Esophagus squamous epithelium (tissue), 5 donors: ENCODE data around the gene PRR3. TPM values are rescaled to one million over a fixed set of nuclear protein-coding genes. Genes with fewer than 3 reads are reported as not detected.

Source experiments
- DNase-seq: peaks from one replicate; lab custom pipeline; 2025; lab: John Stamatoyannopoulos, UW
- H3K27ac ChIP-seq, 4 donors: fragments of 200-600 bp; sonication (generic); one replicate each; pipeline ENCODE4 v1.5.1; 2016 to 2019; ENCODE audit warnings: mild to moderate bottlenecking in 1 of 4
- H3K27me3 ChIP-seq, 4 donors: fragments of 200-600 bp; sonication (generic); 1 replicate in 3 of 4; 2 replicates in 1 of 4; pipeline versions ENCODE4 v1.5.1 to v1.6.0; 2017 to 2021; ENCODE audit warnings: antibody characterized with exemption in 1 of 4
- H3K36me3 ChIP-seq, 3 donors: fragments of 200-600 bp; sonication (generic); one replicate each; pipeline ENCODE4 v1.5.1; 2016 to 2019
- H3K4me1 ChIP-seq, 3 donors: fragments of 200-600 bp; sonication (generic); one replicate each; pipeline ENCODE4 v1.5.1; 2017 to 2019
- H3K4me3 ChIP-seq, 4 donors: fragments of 200-600 bp; sonication (generic); 1 replicate in 3 of 4; 2 replicates in 1 of 4; pipeline ENCODE4 v1.5.1; 2016 to 2019; ENCODE audit warnings: mild to moderate bottlenecking in 2 of 4, moderate library complexity in 1 of 4
- H3K9me3 ChIP-seq, 3 donors: fragments of 200-600 bp; sonication (generic); one replicate each; pipeline ENCODE4 v1.5.1; 2016 to 2019
- CTCF ChIP-seq, 6 experiments: fragments of 450-650 bp in 4 of 6; fragments of 200-600 bp in 2 of 6; sonication (generic) in 2 of 6; IDR thresholded peaks; one replicate each; pipeline ENCODE4 v1.5.1; 2016 to 2019; ENCODE audit warnings: antibody characterized with exemption in 6 of 6, mild to moderate bottlenecking in 4 of 6, moderate library complexity in 4 of 6
- POLR2A ChIP-seq, 4 donors: fragments of 450-650 bp; IDR thresholded peaks; one replicate each; pipeline ENCODE4 v1.6.1; 2017; ENCODE audit warnings: antibody characterized with exemption in 4 of 4, mild to moderate bottlenecking in 4 of 4, moderate library complexity in 3 of 4
- WGBS, 2 donors: methylation state at CpG; one replicate each; pipeline ENCODE4 v1.1.5; 2018; 5-methylcytosine and 5-hydroxymethylcytosine counted together
- intact Hi-C: fragments of 100-400 bp; cut with DNase I; formaldehyde crosslinking; loops from one replicate; pipeline ENCODE4 v1.15.0; 2022
- total RNA-seq, 4 donors: library from RNA; depleted of rRNA; stranded (reverse); fragments of >200 nt; gene quantifications; one replicate each; pipeline ENCODE4 v1.1.0, GENCODE V29; 2016
- donor health status: DM: yes; HTN: yes; CAD: no.

The PRR3 gene, protein sequence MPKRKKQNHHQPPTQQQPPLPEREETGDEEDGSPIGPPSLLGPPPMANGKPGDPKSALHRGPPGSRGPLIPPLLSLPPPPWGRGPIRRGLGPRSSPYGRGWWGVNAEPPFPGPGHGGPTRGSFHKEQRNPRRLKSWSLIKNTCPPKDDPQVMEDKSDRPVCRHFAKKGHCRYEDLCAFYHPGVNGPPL
- 10 to 100 TPM in 1 of 4 donors, 1 to 10 TPM in 3; 3.2 to 11.6 (median 5.8) TPM for total RNA-seq

- Histone ChIP-seq H3K27ac (peak within 1 kb of the TSS; percentile 96 to 100 (median 99)), H3K27me3 (no peaks in the 10 kb centered on the region), H3K36me3 (peaks cover 11 to 36% (median 14%) of the 10 kb centered on the region in 3 donors), H3K9me3 (no peaks in the 10 kb centered on the region), H3K4me3 (peak within 1 kb of the TSS; percentile 54 to 100 (median 92)), H3K4me1 (peaks cover 7 to 33% (median 20%) of the 10 kb centered on the region in 3 donors)
- WGBS, 2 donors: 0 to 1% methylated on average over 23 to 31 of the region's 42 CpGs
- intact Hi-C loops: no loop called here
- DNase-seq: peak; percentile 78
- peak in 2 of 4 donors; percentile 37 to 45 for TF ChIP-seq POLR2A (IDR thresholded peaks at IDR 0.05)
- TF ChIP-seq CTCF (IDR thresholded peaks at IDR 0.05): no peak
These were observed at the start of gene PRR3 for GRCh38 chr6:30556906-30557682. PRR3 (plus strand) TSS chr6:30557295; CDS start chr6:30557345, 50 bp downstream.

GRCh38 chr6:30507849-30508827 is 49.0 kb upstream of the PRR3 start:
- Histone ChIP-seq H3K4me1 (peaks cover 0 to 20% (median 3%) of the 10 kb centered on the region in 3 donors), H3K36me3 (no peaks in the 10 kb centered on the region), H3K9me3 (no peaks in the 10 kb centered on the region), H3K27me3 (no peaks in the 10 kb centered on the region), H3K4me3 (no peak overlapping the region), H3K27ac (peak overlapping the region in 3 of 4 donors; percentile 13 to 68 (median 44))
- intact Hi-C loops: no loop called here
- no peak for TF ChIP-seq CTCF (IDR thresholded peaks at IDR 0.05)
- no peak for TF ChIP-seq POLR2A (IDR thresholded peaks at IDR 0.05)
- WGBS, 2 donors: 79% methylated on average over 4 to 5 of the region's 5 CpGs
- DNase-seq: no peak

GRCh38 chr6:30508890-30509736 is 48.0 kb upstream of the PRR3 start:
- Histone ChIP-seq H3K4me3 (no peak overlapping the region), H3K9me3 (no peaks in the 10 kb centered on the region), H3K36me3 (no peaks in the 10 kb centered on the region), H3K4me1 (peaks cover 0 to 20% (median 3%) of the 10 kb centered on the region in 3 donors), H3K27ac (peak overlapping the region; percentile 31 to 70 (median 64)), H3K27me3 (no peaks in the 10 kb centered on the region)
- no peak for DNase-seq
- WGBS, 2 donors: 26 to 31% methylated on average over 5 of the region's 5 CpGs
- TF ChIP-seq CTCF (IDR thresholded peaks at IDR 0.05) (no peak), POLR2A (IDR thresholded peaks at IDR 0.05) (no peak)
- intact Hi-C loops: no loop called here

DNA sequence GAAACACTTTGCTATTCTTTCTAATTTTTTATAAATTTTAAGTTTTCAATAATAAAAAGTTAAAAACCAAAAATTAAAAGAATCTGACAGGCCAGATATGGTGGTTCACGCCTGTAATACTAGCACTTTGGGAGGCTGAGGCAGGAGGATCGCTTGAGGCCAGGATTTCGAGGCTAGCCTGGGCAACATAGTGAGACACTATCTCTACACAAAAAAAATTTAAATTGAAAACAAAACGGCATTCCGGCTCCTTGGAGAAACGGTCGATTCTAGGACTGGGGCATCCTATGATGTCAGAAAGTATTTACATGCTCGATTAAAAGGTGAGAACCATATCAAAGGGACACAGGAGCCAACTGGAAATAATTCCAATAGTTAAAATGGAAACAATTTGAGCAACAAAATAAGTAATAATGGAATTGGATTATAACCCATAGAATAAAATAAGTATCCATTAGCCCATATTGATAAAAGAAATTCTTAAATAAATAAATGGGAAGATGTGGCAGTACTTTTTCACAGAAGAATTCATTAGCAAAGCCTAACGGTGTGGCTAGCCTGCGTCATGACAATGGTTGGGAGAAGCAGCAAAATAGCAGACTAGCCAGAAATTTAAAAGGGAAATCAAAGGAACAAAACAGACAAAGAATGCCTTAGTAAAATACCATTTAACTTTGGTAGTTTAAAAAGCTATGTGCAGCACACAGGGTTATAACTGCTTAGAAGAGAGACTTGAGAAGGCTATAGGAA is 46.5 kb upstream of the PRR3 start:
- no peak for TF ChIP-seq POLR2A (IDR thresholded peaks at IDR 0.05)
- no peak for TF ChIP-seq CTCF (IDR thresholded peaks at IDR 0.05)
- Histone ChIP-seq H3K36me3 (no peaks in the 10 kb centered on the region), H3K4me3 (no peak overlapping the region), H3K4me1 (peaks cover 0 to 25% (median 3%) of the 10 kb centered on the region in 3 donors), H3K27ac (peak overlapping the region in 2 of 4 donors; percentile 16 to 68), H3K9me3 (no peaks in the 10 kb centered on the region), H3K27me3 (no peaks in the 10 kb centered on the region)
- 80 to 86% methylated on average over 10 of the region's 10 CpGs for WGBS, 2 donors
- intact Hi-C loops: no loop called here
- DNase-seq: no peak
